Measurements from ENCODE around the gene ST8SIA4. TPM values are rescaled to one million over a fixed set of nuclear protein-coding genes. Genes with fewer than 3 reads are reported as not detected.
A peak's percentile ranks its signal among the peaks of the same experiment; 100 is the strongest.

Gene ST8SIA4
- total and polyA plus RNA-seq, 3 donors from 2014 or later: 0.39 to 0.94 (median 0.93) TPM

DNA sequence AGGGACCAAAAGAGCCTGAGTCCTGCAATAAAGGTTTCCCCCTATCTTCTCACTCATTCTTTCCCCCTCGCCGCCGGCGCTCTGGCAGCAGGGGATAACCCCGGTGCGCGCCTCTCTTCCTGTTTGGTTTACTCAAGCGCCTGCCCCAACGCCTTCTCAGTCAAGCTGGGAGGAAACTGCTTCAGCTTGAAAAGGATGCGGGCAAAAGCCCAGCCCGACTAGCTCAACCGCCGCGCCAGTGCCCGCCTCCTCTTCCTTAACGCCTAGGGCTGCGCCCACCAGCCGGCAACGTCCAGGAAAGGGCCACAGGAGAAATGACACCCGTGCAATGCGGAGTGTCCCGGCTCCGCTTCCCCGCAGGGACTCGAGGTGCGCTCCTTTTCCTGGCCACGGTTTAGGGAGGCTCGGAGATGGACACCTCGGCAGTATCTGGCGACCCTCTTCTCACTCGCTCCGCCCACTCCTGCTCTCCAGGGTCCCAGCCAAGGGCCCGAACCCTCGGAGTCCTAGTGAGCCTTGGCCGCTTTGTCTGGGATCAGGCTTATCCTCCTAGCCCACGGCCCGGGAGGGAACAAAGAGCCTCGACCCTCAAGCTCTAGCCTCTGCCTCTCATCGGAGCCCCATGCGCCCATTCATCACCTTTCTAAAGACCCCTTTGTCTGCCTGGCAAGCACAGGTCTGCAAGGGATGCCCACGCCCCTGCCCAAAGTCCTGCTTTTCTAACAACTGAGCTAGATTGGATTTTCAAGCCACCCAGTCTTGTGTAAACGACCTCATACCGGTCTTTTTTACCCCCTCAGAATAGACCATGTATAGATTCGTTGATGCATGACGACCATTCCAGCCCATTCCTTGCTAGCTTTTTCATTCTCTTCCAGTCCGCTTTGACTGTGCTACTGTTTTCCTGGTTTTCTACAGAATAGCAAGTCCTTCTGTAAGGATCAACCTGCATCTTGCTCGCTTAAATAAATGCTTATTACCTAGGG lies 2.0 kb downstream of the ST8SIA4 start:
- Histone ChIP-seq H3K36me3 (ENCODE audit: low read depth, missing control alignments) (no peaks in the 10 kb centered on the region), H3K9me3 (no peaks in the 10 kb centered on the region), H3K27me3 (no peaks in the 10 kb centered on the region), H3K4me1 (peaks cover 3% of the 10 kb centered on the region), H3K27ac (peak overlapping the region; percentile 21 to 26), H3K4me3 (peak overlapping the region; percentile 41 to 54)
- WGBS, 2 donors: 1% methylated on average over 43 to 47 of the region's 47 CpGs
- DNase-seq: peak; percentile 56
- TF ChIP-seq POLR2A (IDR thresholded peaks at IDR 0.05) (no peak), CTCF (IDR thresholded peaks at IDR 0.05) (no peak)
- intact Hi-C loops (cut with DNase I; ENCODE audit: low total_unique reads): no loop called here

GRCh38 chr5:100900142-100900795 lies 2.8 kb downstream of the ST8SIA4 start:
- intact Hi-C loops (cut with DNase I; ENCODE audit: low total_unique reads): no loop called here
- Histone ChIP-seq H3K27ac (peak overlapping the region in 1 of 2 donors; percentile 26), H3K4me1 (peaks cover 3% of the 10 kb centered on the region), H3K27me3 (no peaks in the 10 kb centered on the region), H3K36me3 (ENCODE audit: low read depth, missing control alignments) (no peaks in the 10 kb centered on the region), H3K9me3 (no peaks in the 10 kb centered on the region), H3K4me3 (peak overlapping the region; percentile 41 to 54)
- WGBS, 2 donors: 5 to 8% methylated on average over 9 to 19 of the region's 19 CpGs
- DNase-seq: no peak
- TF ChIP-seq CTCF (IDR thresholded peaks at IDR 0.05) (no peak), POLR2A (IDR thresholded peaks at IDR 0.05) (no peak)

DNA sequence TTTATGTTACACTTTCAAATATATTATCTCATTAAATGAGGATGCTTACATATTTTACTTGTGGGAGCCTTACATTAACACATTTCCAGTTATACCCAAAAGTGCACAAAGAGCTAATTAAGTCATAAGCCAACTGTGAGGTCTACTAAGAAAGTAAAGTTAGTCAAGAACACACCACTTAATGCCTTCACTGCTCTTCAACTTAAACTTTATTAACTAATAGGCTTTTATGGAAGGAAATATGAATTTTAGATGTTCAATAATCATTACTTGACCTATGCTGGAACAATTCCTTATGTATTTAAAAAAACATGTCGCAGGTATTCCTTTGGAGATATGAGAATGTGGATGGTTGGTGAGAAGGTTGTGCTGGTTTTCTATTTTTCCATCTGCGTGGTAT lies 3.4 kb downstream of the ST8SIA4 start:
- DNase-seq: no peak
- Histone ChIP-seq H3K9me3 (no peaks in the 10 kb centered on the region), H3K4me1 (peaks cover 3% of the 10 kb centered on the region), H3K27me3 (no peaks in the 10 kb centered on the region), H3K4me3 (peak overlapping the region in 1 of 2 donors; percentile 54), H3K27ac (no peak overlapping the region), H3K36me3 (ENCODE audit: low read depth, missing control alignments) (no peaks in the 10 kb centered on the region)
- TF ChIP-seq POLR2A (IDR thresholded peaks at IDR 0.05): no peak
- no peak for TF ChIP-seq CTCF (IDR thresholded peaks at IDR 0.05)
- WGBS, 2 donors: 67 to 81% methylated on average over 2 of the region's 2 CpGs
- intact Hi-C loops (cut with DNase I; ENCODE audit: low total_unique reads): no loop called here

DNA sequence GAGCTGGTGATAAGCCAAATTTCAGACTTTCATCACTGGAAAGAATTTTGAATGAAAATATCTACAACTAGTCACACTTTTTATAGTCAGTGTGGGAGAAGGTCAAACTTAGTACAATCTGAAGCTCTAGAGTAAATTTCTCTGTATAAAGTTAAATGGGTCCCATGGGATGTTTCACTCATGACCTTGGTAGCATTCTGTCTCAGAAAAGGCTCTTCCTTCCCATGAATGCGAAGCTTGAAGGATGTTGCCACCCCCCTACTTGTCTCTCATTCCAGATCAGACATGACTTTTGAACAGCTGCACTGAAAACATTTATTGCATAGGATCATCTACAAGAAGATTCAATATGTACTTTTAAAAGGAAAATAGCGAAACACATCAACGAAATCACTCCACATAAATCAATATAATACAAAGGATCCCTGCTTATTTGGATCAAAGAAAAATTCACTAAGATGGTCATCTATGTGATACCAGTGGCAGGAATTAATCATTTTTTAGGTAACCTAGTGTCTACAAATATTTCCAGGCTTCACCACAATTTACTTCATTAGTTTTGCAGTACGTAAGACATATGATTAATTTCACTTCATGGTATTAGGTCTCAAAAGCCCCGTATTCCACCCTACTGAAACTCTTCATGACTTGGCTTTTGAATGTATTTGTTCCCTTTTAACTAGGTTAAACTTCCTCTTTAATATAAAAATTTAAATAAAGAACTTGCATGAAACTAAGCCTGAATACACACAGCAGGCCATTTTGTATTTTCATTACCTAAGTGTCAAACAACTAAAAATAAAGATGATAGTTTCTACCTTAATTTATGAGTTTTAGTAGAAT lies 4.4 kb downstream of the ST8SIA4 start:
- Histone ChIP-seq H3K4me3 (no peak overlapping the region), H3K9me3 (no peaks in the 10 kb centered on the region), H3K4me1 (peaks cover 3% of the 10 kb centered on the region), H3K27ac (no peak overlapping the region), H3K36me3 (ENCODE audit: low read depth, missing control alignments) (no peaks in the 10 kb centered on the region), H3K27me3 (no peaks in the 10 kb centered on the region)
- TF ChIP-seq POLR2A (IDR thresholded peaks at IDR 0.05): no peak
- no peak for TF ChIP-seq CTCF (IDR thresholded peaks at IDR 0.05)
- WGBS, 2 donors: 74 to 75% methylated on average over 5 of the region's 5 CpGs
- no peak for DNase-seq
- intact Hi-C loops (cut with DNase I; ENCODE audit: low total_unique reads): no loop called here
